HFFc6 (cell line): Measurements from ENCODE around the gene UBTD1. TPM values are rescaled to one million over a fixed set of nuclear protein-coding genes. Genes with fewer than 3 reads are reported as not detected.
A peak's percentile ranks its signal among the peaks of the same experiment; 100 is the strongest.
"Not testable (repeated sequence)": the region's sequence is repeated elsewhere in the genome, so short reads cannot be mapped to it uniquely, and the experiment has no call there.

Experiments
- DNase-seq: peaks from one replicate; pipeline ENCODE4 v3.0.0-alpha.2; 2018
- H3K27ac Mint-ChIP-seq: 2 replicates; pipeline ENCODE4 v1.8.0; 2020; ENCODE audit warnings: mild to moderate bottlenecking, mixed read lengths
- H3K27me3 Mint-ChIP-seq: 2 replicates; pipeline ENCODE4 v1.8.0; 2021; ENCODE audit warnings: mild to moderate bottlenecking, moderate library complexity, mixed read lengths; ENCODE audit not compliant: insufficient read depth
- H3K36me3 Mint-ChIP-seq: 2 replicates; pipeline ENCODE4 v1.8.0; 2021; ENCODE audit warnings: low read depth, mixed read lengths
- H3K4me1 Mint-ChIP-seq: 2 replicates; pipeline ENCODE4 v1.8.0; 2020; ENCODE audit warnings: low read depth, mixed read lengths
- H3K4me3 Mint-ChIP-seq: 2 replicates; pipeline ENCODE4 v1.8.0; 2020; ENCODE audit warnings: mild to moderate bottlenecking, moderate library complexity, mixed read lengths
- H3K9me3 Mint-ChIP-seq: 2 replicates; pipeline ENCODE4 v1.8.0; 2020; ENCODE audit warnings: mild to moderate bottlenecking, mixed read lengths
- CTCF ChIP-seq: fragments of 200-600 bp; sonication (generic); IDR thresholded peaks from 2 replicates; pipeline ENCODE4 v1.5.0; 2021; ENCODE audit warnings: antibody characterized with exemption, mild to moderate bottlenecking
- total RNA-seq, 6 experiments: library from RNA; stranded (reverse); fragmentation: NEBNext Ultra II Directional; extraction: Animal tissue kit (Norgen Biotek cat#: 25700); gene quantifications; 2 replicates in 1 of 6; 3 replicates in 5 of 6; pipeline ENCODE4 v1.2.3, GENCODE V29; 2021

The UBTD1 gene
- total RNA-seq, 6 experiments from 2014 or later = 31.3 to 42.1 (median 34.8) TPM

GRCh38 chr10:97574374-97575126 lies 75.8 kb downstream of the UBTD1 start:
- H3K27ac Mint-ChIP-seq = peak overlapping the region; percentile 47

GRCh38 chr10:97575127-97575668 lies 76.5 kb downstream of the UBTD1 start:
- H3K4me3 Mint-ChIP-seq = no peak overlapping the region
- TF ChIP-seq CTCF = no peak
- peak overlapping the region; percentile 47 for H3K27ac Mint-ChIP-seq
- no peaks in the 10 kb centered on the region for H3K9me3 Mint-ChIP-seq
- H3K36me3 Mint-ChIP-seq = no peaks in the 10 kb centered on the region
- no peaks in the 10 kb centered on the region; the same call in none of the 2 replicates for H3K27me3 Mint-ChIP-seq
- peaks cover 27% of the 10 kb centered on the region for H3K4me1 Mint-ChIP-seq
- peak; percentile 5 for DNase-seq

More at GRCh38 chr10:97574374-97575126, 75.8 kb downstream of the UBTD1 start:
- H3K9me3 Mint-ChIP-seq = no peaks in the 10 kb centered on the region
- peaks cover 27% of the 10 kb centered on the region for H3K4me1 Mint-ChIP-seq
- H3K27me3 Mint-ChIP-seq = no peaks in the 10 kb centered on the region; the same call in none of the 2 replicates
- peaks cover 3% of the 10 kb centered on the region; the same call in 1 of the 2 replicates for H3K36me3 Mint-ChIP-seq
- H3K4me3 Mint-ChIP-seq = peak overlapping the region; percentile 2; the same call in 1 of the 2 replicates
- DNase-seq = peak; percentile 82
- TF ChIP-seq CTCF = no peak

GRCh38 chr10:97576487-97576886 lies 77.8 kb downstream of the UBTD1 start:
- H3K4me1 Mint-ChIP-seq = peaks cover 27% of the 10 kb centered on the region
- not testable (repeated sequence) for H3K9me3 Mint-ChIP-seq, H3K36me3 Mint-ChIP-seq, DNase-seq, H3K27ac Mint-ChIP-seq, H3K27me3 Mint-ChIP-seq, H3K4me3 Mint-ChIP-seq

- no peak overlapping the region; the same call in 1 of the 2 replicates for H3K4me3 Mint-ChIP-seq
- TF ChIP-seq CTCF = no peak
- no peaks in the 10 kb centered on the region for H3K36me3 Mint-ChIP-seq
- peaks cover 24% of the 10 kb centered on the region for H3K4me1 Mint-ChIP-seq
- no peak overlapping the region for H3K27ac Mint-ChIP-seq
- no peak for DNase-seq
- H3K9me3 Mint-ChIP-seq = no peaks in the 10 kb centered on the region
- H3K27me3 Mint-ChIP-seq = no peaks in the 10 kb centered on the region; the same call in none of the 2 replicates
Observed at GRCh38 chr10:97577701-97578100, 79.0 kb downstream of the UBTD1 start.

- no peaks in the 10 kb centered on the region for H3K9me3 Mint-ChIP-seq
- H3K36me3 Mint-ChIP-seq = no peaks in the 10 kb centered on the region
- H3K27ac Mint-ChIP-seq = peak overlapping the region; percentile 21
- DNase-seq = no peak
- H3K27me3 Mint-ChIP-seq = no peaks in the 10 kb centered on the region; the same call in none of the 2 replicates
- H3K4me1 Mint-ChIP-seq = peaks cover 18% of the 10 kb centered on the region
- no peak for TF ChIP-seq CTCF
- H3K4me3 Mint-ChIP-seq = peak overlapping the region; percentile 77
Observed at GRCh38 chr10:97578171-97578844, 79.6 kb downstream of the UBTD1 start.
